ENCODE results near the gene REXO2. TPM values are rescaled to one million over a fixed set of nuclear protein-coding genes. Genes with fewer than 3 reads are reported as not detected.

The REXO2 gene
- total RNA-seq, 1 experiment from 2014 or later = 72.5 TPM

GRCh38 chr11:114438303-114438702 lies 964 bp upstream of the REXO2 start:
- H4K20me1 ChIP-seq (ENCODE audit: insufficient read depth) = no peaks in the 10 kb centered on the region
- no peak for TF ChIP-seq POLR2AphosphoS5 (IDR thresholded peaks at IDR 0.05; ENCODE audit: low read depth, low read length)
- no peak for TF ChIP-seq REST (IDR thresholded peaks at IDR 0.05; ENCODE audit: low read depth)
- no peak for TF ChIP-seq YY1 (IDR thresholded peaks at IDR 0.05; ENCODE audit: extremely low read depth, insufficient replicate concordance, low read depth, low read length)
- TF ChIP-seq RAD21 (IDR thresholded peaks at IDR 0.05; ENCODE audit: low read depth) = no peak
- TF ChIP-seq ZFX (IDR thresholded peaks at IDR 0.05) = no peak
- TF ChIP-seq CTCF (IDR thresholded peaks at IDR 0.05 in 2 of 3, conservative IDR thresholded peaks at IDR 0.05 in 1 of 3; ENCODE audit: borderline replicate concordance in 1 of 3, insufficient read depth in 1 of 3, low read depth in 2 of 3, low read length in 2 of 3) = no peak
- TF ChIP-seq CBX3 (IDR thresholded peaks at IDR 0.05; ENCODE audit: low read depth) = no peak
- TF ChIP-seq MAX (IDR thresholded peaks at IDR 0.05) = no peak
- TF ChIP-seq ELF1 (IDR thresholded peaks at IDR 0.05; ENCODE audit: borderline replicate concordance, low read depth) = no peak
- no peak for TF ChIP-seq SP1 (IDR thresholded peaks at IDR 0.05; ENCODE audit: low read depth)
- TF ChIP-seq EZH2phosphoT487 (IDR thresholded peaks at IDR 0.05; ENCODE audit: borderline replicate concordance) = no peak
- no peak for TF ChIP-seq FOSL1 (IDR thresholded peaks at IDR 0.05; ENCODE audit: low read depth)
- no peak for TF ChIP-seq ZBTB33 (IDR thresholded peaks at IDR 0.05; ENCODE audit: extremely low read depth, insufficient replicate concordance, low read length)
- no peak for TF ChIP-seq SRF (IDR thresholded peaks at IDR 0.05; ENCODE audit: low read depth)
- TF ChIP-seq ATF3 (IDR thresholded peaks at IDR 0.05) = no peak
- no peak for TF ChIP-seq JUND (IDR thresholded peaks at IDR 0.05)
- TF ChIP-seq SIN3A (IDR thresholded peaks at IDR 0.05; ENCODE audit: low read depth) = no peak
- no peak for TF ChIP-seq ZNF274 (IDR thresholded peaks at IDR 0.05; ENCODE audit: low read depth, low read length)
- no peak for TF ChIP-seq EGR1 (IDR thresholded peaks at IDR 0.05; ENCODE audit: low read depth)
- no peak overlapping the region for H3K4me3 ChIP-seq (replicated peaks in 1 of 2; ENCODE audit: low read depth in 1 of 2, low read length in 2 of 2)
- intact Hi-C loops (cut with micrococcal nuclease) = no loop called here
- no peaks in the 10 kb centered on the region for H3K9me3 ChIP-seq (ENCODE audit: control insufficient read depth in 1 of 2, insufficient read depth in 1 of 2, low read depth in 1 of 2, low read length in 2 of 2)
- ChIA-PET CTCF (no interaction called here), RAD21 (ENCODE audit: low non-redundant PET in 1 of 2, low total read pairs in 2 of 2, uncharacterized antibody in 2 of 2, unreplicated experiment in 2 of 2) (no interaction called here), POLR2A (interaction anchor here (0.6 kb wide), 1 partner anchor 9 kb away, joined by 3 read pairs; no protein-coding TSS in a partner anchor)
- peaks cover 40% of the 10 kb centered on the region for H3K79me2 ChIP-seq (ENCODE audit: insufficient read depth, low read length)
- H3K4me1 ChIP-seq (ENCODE audit: control insufficient read depth in 1 of 2, insufficient read depth in 2 of 2, low read length in 2 of 2) = peaks cover 5 to 19% of the 10 kb centered on the region in 2 experiments; a peak in 3 of 4 replicates
- no peak overlapping the region for H2AFZ ChIP-seq (ENCODE audit: low read depth, low read length, poor library complexity, severe bottlenecking)
- H3K36me3 ChIP-seq (ENCODE audit: control insufficient read depth in 1 of 2, insufficient read depth in 2 of 2, low read length in 2 of 2) = 0 out of 4 replicates have a peak, but pooled peaks cover 0 to 5% of the 10 kb centered on the region in 2 experiments
- ATAC-seq = no peak
- no peak overlapping the region for H3K9ac ChIP-seq (ENCODE audit: low read length)
- H3K27me3 ChIP-seq (ENCODE audit: insufficient read depth, low read length) = no peaks in the 10 kb centered on the region
- no peak for DNase-seq (ENCODE audit: low read depth, low spot score)
- peak overlapping the region; percentile 88; the same call in 1 of the 2 replicates for H3K4me2 ChIP-seq (ENCODE audit: low read length)
- H3K27ac ChIP-seq (ENCODE audit: low read depth, low read length) = no peak overlapping the region
- BruUV-seq (replicated peaks) = no TSS peak
- no peaks in the 10 kb centered on the region for H3K9me2 ChIP-seq (ENCODE audit: insufficient read depth)

Data from HCT116 (cell line).